Measurements from ENCODE around the gene PGLYRP4. TPM values are rescaled to one million over a fixed set of nuclear protein-coding genes. Genes with fewer than 3 reads are reported as not detected.

PGLYRP4 gene
- total and polyA plus RNA-seq, 7 experiments from 2014 or later, result not detected

DNA sequence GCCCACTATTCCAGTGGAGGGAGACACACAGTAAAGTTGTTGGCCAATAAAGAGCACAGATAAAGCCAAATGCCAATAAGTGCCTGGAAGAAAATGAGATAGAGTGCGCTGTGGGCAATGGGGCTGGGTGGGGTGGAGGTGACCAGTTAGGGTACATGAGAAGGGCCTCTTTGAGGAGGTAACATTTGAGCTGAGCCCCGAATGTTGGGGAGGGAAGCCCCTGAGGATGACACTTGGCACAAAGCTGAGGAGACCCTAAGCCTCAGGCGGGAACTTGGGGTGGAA, 10.0 kb upstream of the PGLYRP4 start:
- Histone ChIP-seq H3K27ac (ENCODE audit: low read depth, low read length) (no peak overlapping the region), H3K4me3 (ENCODE audit: low read length) (no peak overlapping the region), H3K9me3 (ENCODE audit: control insufficient read depth in 2 of 3, low read length in 3 of 3) (no peaks in the 10 kb centered on the region), H3K36me3 (ENCODE audit: control insufficient read depth in 2 of 3, insufficient read depth in 3 of 3, low read length in 3 of 3) (no peaks in the 10 kb centered on the region), H3K4me1 (ENCODE audit: control insufficient read depth in 2 of 2, insufficient read depth in 2 of 2, low read length in 2 of 2) (peaks cover 0 to 16% of the 10 kb centered on the region in 2 donors), H3K27me3 (ENCODE audit: control insufficient read depth in 2 of 2, insufficient read depth in 2 of 2, low read length in 2 of 2) (no peaks in the 10 kb centered on the region)
- CTCF ChIA-PET, result no interaction called here
- intact Hi-C loops (cut with micrococcal nuclease), result loop anchor here in 1 of 2 donors (10.0 kb wide), 1 partner anchor 276 kb away; the partner anchor contains the start of gene CHTOP
- ATAC-seq (no peak), DNase-seq (no peak)
- Mint-ChIP-seq H3K27me3 (peaks cover 0 to 9% (median 0%) of the 10 kb centered on the region in 5 donors), H3K36me3 (peaks cover 0 to 6% (median 0%) of the 10 kb centered on the region in 5 donors), H3K9me3 (no peaks in the 10 kb centered on the region), H3K27ac (peak overlapping the region in 1 of 9 donors; percentile 41), H3K4me3 (peak overlapping the region in 1 of 10 donors; percentile 60), H3K4me1 (peaks cover 15 to 26% (median 24%) of the 10 kb centered on the region in 7 donors)
- POLR2A ChIA-PET, result no interaction called here

DNA sequence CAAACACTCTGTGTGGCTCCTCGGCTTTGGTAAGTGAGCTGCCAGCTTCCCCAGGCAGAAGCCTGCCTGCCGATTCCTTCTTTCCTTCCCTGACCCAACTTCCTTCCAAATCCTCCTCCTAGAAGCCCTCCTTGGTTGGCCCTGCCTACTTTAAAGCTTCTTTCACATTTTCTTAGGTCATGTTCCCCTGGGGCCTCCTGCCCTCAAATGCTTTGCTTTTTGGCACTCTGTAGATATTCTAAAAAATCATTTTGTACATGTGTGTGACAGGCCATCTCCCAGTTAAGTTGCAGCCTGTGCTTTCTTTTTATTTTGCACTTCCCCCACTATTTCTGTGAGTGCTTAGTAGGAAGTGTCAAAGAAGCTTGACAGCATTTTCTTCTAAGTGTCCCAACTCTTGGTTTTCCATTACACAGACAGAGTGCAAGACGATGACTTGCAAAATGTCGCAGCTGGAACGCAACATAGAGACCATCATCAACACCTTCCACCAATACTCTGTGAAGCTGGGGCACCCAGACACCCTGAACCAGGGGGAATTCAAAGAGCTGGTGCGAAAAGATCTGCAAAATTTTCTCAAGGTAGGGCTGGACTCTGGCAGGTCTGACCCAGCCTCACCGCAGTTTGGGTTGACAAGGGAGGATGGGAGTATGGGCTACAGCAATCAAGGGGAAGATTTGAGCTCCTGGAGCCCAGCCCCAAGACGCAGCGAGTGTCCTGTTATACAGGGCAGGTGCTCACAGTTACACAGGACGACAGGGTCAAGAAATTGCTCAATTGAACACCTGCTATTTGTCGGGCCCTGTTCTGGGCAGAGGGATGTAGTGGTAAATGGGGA, 9.4 kb upstream of the PGLYRP4 start, which contains the start of gene S100A9:
Gene S100A9, plus strand, starts transcription at position 2 of the 838 bp plus-strand sequence. Its CDS starts 430 bp downstream, at position 432.
- H3K9me3 ChIP-seq (ENCODE audit: control insufficient read depth in 2 of 3, low read length in 3 of 3), result no peaks in the 10 kb centered on the region
- peaks cover 0 to 16% of the 10 kb centered on the region in 2 donors for H3K4me1 ChIP-seq (ENCODE audit: control insufficient read depth in 2 of 2, insufficient read depth in 2 of 2, low read length in 2 of 2)
- no peaks in the 10 kb centered on the region for H3K27me3 ChIP-seq (ENCODE audit: control insufficient read depth in 2 of 2, insufficient read depth in 2 of 2, low read length in 2 of 2)
- CTCF ChIA-PET, result interaction anchor here (0.7 kb wide), 1 partner anchor 786 kb away, joined by 3 read pairs; no protein-coding TSS in a partner anchor
- H3K4me3 ChIP-seq (ENCODE audit: low read length), result no peak within 1 kb of the TSS
- H3K36me3 Mint-ChIP-seq, result peaks cover 0 to 6% (median 0%) of the 10 kb centered on the region in 5 donors
- no peak for ATAC-seq
- H3K27ac Mint-ChIP-seq, result peak within 1 kb of the TSS in 7 of 9 donors; percentile 10 to 83 (median 29)
- H3K36me3 ChIP-seq (ENCODE audit: control insufficient read depth in 2 of 3, insufficient read depth in 3 of 3, low read length in 3 of 3), result no peaks in the 10 kb centered on the region
- intact Hi-C loops (cut with micrococcal nuclease), result loop anchor here in 1 of 2 donors (10.0 kb wide), 1 partner anchor 277 kb away; the partner anchor contains the start of gene CHTOP
- peaks cover 15 to 26% (median 24%) of the 10 kb centered on the region in 7 donors for H3K4me1 Mint-ChIP-seq
- POLR2A ChIA-PET, result no interaction called here
- H3K27me3 Mint-ChIP-seq, result peaks cover 0 to 5% (median 0%) of the 10 kb centered on the region in 5 donors
- no peaks in the 10 kb centered on the region for H3K9me3 Mint-ChIP-seq
- no peak within 1 kb of the TSS for H3K27ac ChIP-seq (ENCODE audit: low read depth, low read length)
- peak within 1 kb of the TSS in 9 of 10 donors; percentile 5 to 60 (median 37) for H3K4me3 Mint-ChIP-seq
- DNase-seq, result no peak

DNA sequence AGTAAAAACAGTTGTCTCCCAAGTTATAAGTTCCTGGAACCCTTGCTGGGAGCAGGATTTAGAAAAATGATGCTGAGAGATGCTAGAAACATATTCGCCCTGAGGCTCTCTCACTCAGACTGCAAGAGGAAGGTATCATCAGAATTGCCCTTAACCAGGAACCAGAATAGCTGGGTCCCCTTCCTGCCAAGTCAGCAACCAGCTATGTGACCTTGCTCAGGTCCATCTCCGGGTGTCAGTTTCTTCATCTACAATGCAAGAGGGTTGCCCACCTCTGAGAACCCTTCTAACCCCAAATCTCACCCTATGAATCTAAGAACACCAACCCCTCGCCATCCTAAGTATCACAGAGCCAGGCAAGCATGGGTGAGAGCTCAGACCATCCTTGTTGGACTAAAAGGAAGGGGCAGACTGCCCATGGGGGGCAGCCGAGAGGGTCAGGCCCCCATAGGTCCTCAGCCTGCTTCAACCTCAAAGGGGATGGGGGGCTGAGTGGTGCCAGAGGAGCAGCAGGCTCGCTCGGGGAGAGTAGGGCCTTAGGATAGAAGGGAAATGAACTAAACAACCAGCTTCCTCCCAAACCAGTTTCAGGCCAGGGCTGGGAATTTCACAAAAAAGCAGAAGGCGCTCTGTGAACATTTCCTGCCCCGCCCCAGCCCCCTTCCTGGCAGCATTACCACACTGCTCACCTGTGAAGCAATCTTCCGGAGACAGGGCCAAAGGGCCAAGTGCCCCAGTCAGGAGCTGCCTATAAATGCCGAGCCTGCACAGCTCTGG, 8.6 kb upstream of the PGLYRP4 start:
- H3K27me3 Mint-ChIP-seq, result peaks cover 0 to 4% (median 0%) of the 10 kb centered on the region in 5 donors
- ATAC-seq (peak; percentile 64), DNase-seq (no peak)
- no peak overlapping the region for H3K4me3 ChIP-seq (ENCODE audit: low read length)
- H3K27ac Mint-ChIP-seq, result peak overlapping the region in 6 of 9 donors; percentile 10 to 83 (median 27)
- no peaks in the 10 kb centered on the region for H3K9me3 Mint-ChIP-seq
- H3K27ac ChIP-seq (ENCODE audit: low read depth, low read length), result no peak overlapping the region
- peaks cover 0 to 6% (median 0%) of the 10 kb centered on the region in 5 donors for H3K36me3 Mint-ChIP-seq
- H3K4me1 ChIP-seq (ENCODE audit: control insufficient read depth in 2 of 2, insufficient read depth in 2 of 2, low read length in 2 of 2), result peaks cover 0 to 16% of the 10 kb centered on the region in 2 donors
- peaks cover 16 to 26% (median 24%) of the 10 kb centered on the region in 7 donors for H3K4me1 Mint-ChIP-seq
- ChIA-PET CTCF (interaction anchor here (0.6 to 6.2 kb wide), 3 partner anchors 11 to 786 kb away, joined by 3 to 51 read pairs (median 5); no protein-coding TSS in a partner anchor), POLR2A (interaction anchor here (0.5 kb wide), 1 partner anchor 178 kb away, joined by 3 read pairs; the partner anchor contains the start of gene S100A6)
- H3K9me3 ChIP-seq (ENCODE audit: control insufficient read depth in 2 of 3, low read length in 3 of 3), result no peaks in the 10 kb centered on the region
- peak overlapping the region in 8 of 10 donors; percentile 5 to 60 (median 44) for H3K4me3 Mint-ChIP-seq
- no peaks in the 10 kb centered on the region for H3K27me3 ChIP-seq (ENCODE audit: control insufficient read depth in 2 of 2, insufficient read depth in 2 of 2, low read length in 2 of 2)
- intact Hi-C loops (cut with micrococcal nuclease), result loop anchor here in 1 of 2 donors (10.0 kb wide), 1 partner anchor 278 kb away; the partner anchor contains the start of gene CHTOP
- H3K36me3 ChIP-seq (ENCODE audit: control insufficient read depth in 2 of 3, insufficient read depth in 3 of 3, low read length in 3 of 3), result no peaks in the 10 kb centered on the region

DNA sequence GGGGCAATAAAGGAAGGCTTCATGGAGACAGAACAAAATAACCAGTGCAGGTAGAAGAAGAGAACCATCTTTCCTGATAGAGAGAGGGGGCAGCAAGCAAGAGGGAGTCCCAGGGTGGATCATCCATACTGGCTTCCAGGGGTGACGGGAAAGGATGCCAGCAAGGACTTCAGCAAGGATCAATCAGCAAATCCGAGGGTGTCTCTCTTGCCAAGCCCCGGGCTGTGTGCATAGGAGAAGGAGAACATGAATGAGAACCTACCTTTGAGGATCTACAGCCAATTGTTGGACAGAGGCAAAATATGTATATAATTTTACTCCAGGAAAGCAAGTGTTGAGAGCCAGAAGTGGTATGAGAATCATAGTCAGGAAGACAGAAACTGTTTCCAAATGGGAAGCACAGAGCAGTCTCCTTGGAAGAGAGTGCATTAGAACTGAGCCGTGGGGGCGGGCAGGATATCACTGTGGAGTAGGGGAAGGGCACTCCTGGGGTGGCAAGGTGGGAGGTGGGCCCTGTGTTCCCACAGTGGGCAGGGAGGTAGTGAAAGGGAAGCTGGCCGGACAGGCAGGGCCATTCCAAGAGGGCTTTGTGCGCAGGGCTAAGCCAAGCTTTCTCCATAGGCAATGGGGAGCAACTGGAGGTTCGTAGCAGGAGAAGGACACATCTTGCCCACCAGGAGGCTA, 7.9 kb upstream of the PGLYRP4 start:
- H3K27ac Mint-ChIP-seq, result peak overlapping the region in 4 of 9 donors; percentile 29 to 72 (median 44)
- H3K4me3 Mint-ChIP-seq, result peak overlapping the region in 1 of 10 donors; percentile 4
- peaks cover 0 to 6% (median 0%) of the 10 kb centered on the region in 5 donors for H3K36me3 Mint-ChIP-seq

DNA sequence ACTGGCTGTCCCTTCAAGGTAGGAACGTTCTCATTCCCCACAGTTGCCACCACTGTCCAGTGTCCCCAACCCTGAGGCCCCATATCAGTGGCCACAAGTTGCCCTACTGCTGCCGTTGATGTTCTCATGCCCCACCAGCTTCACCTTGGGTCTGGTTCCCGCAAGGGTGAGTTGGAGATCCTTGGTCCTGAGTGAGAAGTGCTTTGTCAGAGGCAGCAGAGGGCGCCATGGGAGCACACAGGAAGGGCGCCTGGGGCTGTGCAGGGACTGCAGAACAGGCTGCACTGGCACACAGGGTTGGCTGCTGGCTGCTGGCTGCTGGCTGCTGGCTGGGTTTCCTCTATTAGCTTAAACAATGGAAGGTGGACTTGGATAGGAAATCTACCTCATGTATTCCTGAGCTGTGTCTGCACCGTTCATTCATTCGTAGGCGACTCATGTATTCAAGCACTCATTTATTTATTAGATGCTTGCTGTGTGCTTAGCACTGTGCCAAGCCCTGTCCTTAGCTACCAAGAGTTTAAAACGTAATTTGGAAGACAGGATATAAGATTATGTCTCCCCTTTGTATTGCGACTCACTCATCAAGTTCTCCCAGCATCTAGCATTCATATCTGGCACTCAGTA, 6.9 kb upstream of the PGLYRP4 start:
- ATAC-seq, result peak; percentile 71
- intact Hi-C loops (cut with micrococcal nuclease), result loop anchor here in 1 of 2 donors (10.0 kb wide), 1 partner anchor 279 kb away; the partner anchor contains the start of gene CHTOP

More for the DNA sequence above, 7.9 kb upstream of the PGLYRP4 start:
- peaks cover 0 to 4% (median 0%) of the 10 kb centered on the region in 5 donors for H3K27me3 Mint-ChIP-seq
- H3K4me1 Mint-ChIP-seq, result peaks cover 16 to 26% (median 24%) of the 10 kb centered on the region in 7 donors
- no peaks in the 10 kb centered on the region for H3K36me3 ChIP-seq (ENCODE audit: control insufficient read depth in 2 of 3, insufficient read depth in 3 of 3, low read length in 3 of 3)
- H3K4me3 ChIP-seq (ENCODE audit: low read length), result no peak overlapping the region
- H3K27me3 ChIP-seq (ENCODE audit: control insufficient read depth in 2 of 2, insufficient read depth in 2 of 2, low read length in 2 of 2), result no peaks in the 10 kb centered on the region
- no peaks in the 10 kb centered on the region for H3K9me3 ChIP-seq (ENCODE audit: control insufficient read depth in 2 of 3, low read length in 3 of 3)
- H3K4me1 ChIP-seq (ENCODE audit: control insufficient read depth in 2 of 2, insufficient read depth in 2 of 2, low read length in 2 of 2), result peaks cover 0 to 16% of the 10 kb centered on the region in 2 donors
- H3K27ac ChIP-seq (ENCODE audit: low read depth, low read length), result no peak overlapping the region
- intact Hi-C loops (cut with micrococcal nuclease), result loop anchor here in 1 of 2 donors (10.0 kb wide), 1 partner anchor 278 kb away; the partner anchor contains the start of gene CHTOP
- H3K9me3 Mint-ChIP-seq, result no peaks in the 10 kb centered on the region
- no peak for ATAC-seq
- ChIA-PET POLR2A (interaction anchor here (0.5 kb wide), 1 partner anchor 179 kb away, joined by 3 read pairs; the partner anchor contains the start of gene S100A6), CTCF (interaction anchor here (6.2 kb wide), 1 partner anchor 137 kb away, joined by 51 read pairs; no protein-coding TSS in a partner anchor)
- no peak for DNase-seq

More for the DNA sequence above, 6.9 kb upstream of the PGLYRP4 start:
- Mint-ChIP-seq H3K4me3 (no peak overlapping the region), H3K9me3 (no peaks in the 10 kb centered on the region), H3K36me3 (no peaks in the 10 kb centered on the region), H3K27me3 (peaks cover 0 to 10% (median 4%) of the 10 kb centered on the region in 5 donors), H3K27ac (peak overlapping the region in 1 of 9 donors; percentile 66), H3K4me1 (peaks cover 16 to 26% (median 24%) of the 10 kb centered on the region in 7 donors)
- Histone ChIP-seq H3K27ac (ENCODE audit: low read depth, low read length) (no peak overlapping the region), H3K9me3 (ENCODE audit: control insufficient read depth in 2 of 3, low read length in 3 of 3) (no peaks in the 10 kb centered on the region), H3K4me3 (ENCODE audit: low read length) (no peak overlapping the region), H3K27me3 (ENCODE audit: control insufficient read depth in 2 of 2, insufficient read depth in 2 of 2, low read length in 2 of 2) (no peaks in the 10 kb centered on the region), H3K36me3 (ENCODE audit: control insufficient read depth in 2 of 3, insufficient read depth in 3 of 3, low read length in 3 of 3) (no peaks in the 10 kb centered on the region), H3K4me1 (ENCODE audit: control insufficient read depth in 2 of 2, insufficient read depth in 2 of 2, low read length in 2 of 2) (peaks cover 0 to 16% of the 10 kb centered on the region in 2 donors)
- POLR2A ChIA-PET, result no interaction called here
- CTCF ChIA-PET, result interaction anchor here (0.6 to 6.2 kb wide), 2 partner anchors 138 to 242 kb away, joined by 7 to 51 read pairs; no protein-coding TSS in a partner anchor
- peak in 7 of 9 donors; percentile 12 to 47 (median 32) for DNase-seq

Data from naive thymus-derived CD4-positive, alpha-beta T cell (primary cell).